ENCODE results near the gene GMFB. TPM values are rescaled to one million over a fixed set of nuclear protein-coding genes. Genes with fewer than 3 reads are reported as not detected.

The GMFB gene
- total RNA-seq, 4 donors from 2014 or later: 41.8 to 111 (median 72.6) TPM

- no peaks in the 10 kb centered on the region for H3K36me3 ChIP-seq
- DNase-seq (ENCODE audit: low spot score in 2 of 2): no peak
- no peaks in the 10 kb centered on the region for H3K9me3 ChIP-seq
- no peaks in the 10 kb centered on the region for H3K27me3 ChIP-seq
- peaks cover 0 to 4% (median 0%) of the 10 kb centered on the region in 4 donors for H3K4me1 ChIP-seq
- TF ChIP-seq POLR2A (IDR thresholded peaks at IDR 0.05) (no peak), CTCF (IDR thresholded peaks at IDR 0.05) (no peak), EP300 (IDR thresholded peaks at IDR 0.05) (no peak)
- no peak overlapping the region for H3K4me3 ChIP-seq
- no peak overlapping the region for H3K27ac ChIP-seq
- 51 to 73% methylated on average over 2 of the region's 2 CpGs for WGBS, 2 donors
Observed at GRCh38 chr14:54502602-54503001, 13.8 kb upstream of the GMFB start.

- H3K4me3 ChIP-seq: no peak overlapping the region
- H3K9me3 ChIP-seq: no peaks in the 10 kb centered on the region
- no peaks in the 10 kb centered on the region for H3K36me3 ChIP-seq
- no peak overlapping the region for H3K27ac ChIP-seq
- peaks cover 0 to 4% (median 0%) of the 10 kb centered on the region in 4 donors for H3K4me1 ChIP-seq
- WGBS, 2 donors: 83 to 86% methylated on average over 3 of the region's 3 CpGs
- H3K27me3 ChIP-seq: no peaks in the 10 kb centered on the region
- no peak for DNase-seq (ENCODE audit: low spot score in 2 of 2)
- no peak for TF ChIP-seq POLR2A (IDR thresholded peaks at IDR 0.05)
- no peak for TF ChIP-seq EP300 (IDR thresholded peaks at IDR 0.05)
- TF ChIP-seq CTCF (IDR thresholded peaks at IDR 0.05): no peak
Observed at GRCh38 chr14:54501480-54501879, 12.7 kb upstream of the GMFB start.

GRCh38 chr14:54500744-54501143 is 12.0 kb upstream of the GMFB start:
- WGBS, 2 donors: 74 to 83% methylated on average over 3 of the region's 3 CpGs
- Histone ChIP-seq H3K27ac (no peak overlapping the region), H3K9me3 (no peaks in the 10 kb centered on the region), H3K36me3 (no peaks in the 10 kb centered on the region), H3K27me3 (no peaks in the 10 kb centered on the region), H3K4me1 (peaks cover 0 to 4% (median 0%) of the 10 kb centered on the region in 4 donors), H3K4me3 (no peak overlapping the region)
- DNase-seq (ENCODE audit: low spot score in 2 of 2): no peak
- TF ChIP-seq POLR2A (IDR thresholded peaks at IDR 0.05): no peak
- TF ChIP-seq EP300 (IDR thresholded peaks at IDR 0.05): no peak
- no peak for TF ChIP-seq CTCF (IDR thresholded peaks at IDR 0.05)

- WGBS, 2 donors: 68 to 70% methylated on average over 7 of the region's 7 CpGs
- no peaks in the 10 kb centered on the region for H3K27me3 ChIP-seq
- no peaks in the 10 kb centered on the region for H3K36me3 ChIP-seq
- no peaks in the 10 kb centered on the region for H3K9me3 ChIP-seq
- H3K4me1 ChIP-seq: peaks cover 0 to 4% (median 0%) of the 10 kb centered on the region in 4 donors
- no peak for TF ChIP-seq POLR2A (IDR thresholded peaks at IDR 0.05)
- TF ChIP-seq EP300 (IDR thresholded peaks at IDR 0.05): no peak
- no peak for TF ChIP-seq CTCF (IDR thresholded peaks at IDR 0.05)
- no peak for DNase-seq (ENCODE audit: low spot score in 2 of 2)
- H3K4me3 ChIP-seq: no peak overlapping the region
- no peak overlapping the region for H3K27ac ChIP-seq
Observed at GRCh38 chr14:54498579-54498978, 9.8 kb upstream of the GMFB start.

GRCh38 chr14:54498095-54498531 is 9.3 kb upstream of the GMFB start:
- no peak for DNase-seq (ENCODE audit: low spot score in 2 of 2)
- Histone ChIP-seq H3K27me3 (no peaks in the 10 kb centered on the region), H3K36me3 (no peaks in the 10 kb centered on the region), H3K4me1 (peaks cover 0 to 1% (median 0%) of the 10 kb centered on the region in 4 donors), H3K4me3 (no peak overlapping the region), H3K27ac (no peak overlapping the region), H3K9me3 (no peaks in the 10 kb centered on the region)
- WGBS, 2 donors: 60 to 66% methylated on average over 5 of the region's 5 CpGs
- no peak for TF ChIP-seq CTCF (IDR thresholded peaks at IDR 0.05)
- TF ChIP-seq POLR2A (IDR thresholded peaks at IDR 0.05): no peak
- TF ChIP-seq EP300 (IDR thresholded peaks at IDR 0.05): no peak
